B cell (primary cell): ENCODE results near the gene RELB.

Source experiments
- EZH2 ChIP-seq: IDR thresholded peaks from 2 replicates; pipeline ENCODE4 v1.6.1; 2012; ENCODE audit warnings: borderline replicate concordance, low read depth, mild to moderate bottlenecking, moderate library complexity, low read length; ENCODE audit not compliant: insufficient read depth, poor library complexity, severe bottlenecking
- TF ChIP-seq, protein P1 (sequence below): fragments of 200-600 bp; IDR thresholded peaks from one replicate; pipeline ENCODE4 v1.8.0; 2022; ENCODE audit warnings: antibody characterized with exemption, mild to moderate bottlenecking

DNA sequence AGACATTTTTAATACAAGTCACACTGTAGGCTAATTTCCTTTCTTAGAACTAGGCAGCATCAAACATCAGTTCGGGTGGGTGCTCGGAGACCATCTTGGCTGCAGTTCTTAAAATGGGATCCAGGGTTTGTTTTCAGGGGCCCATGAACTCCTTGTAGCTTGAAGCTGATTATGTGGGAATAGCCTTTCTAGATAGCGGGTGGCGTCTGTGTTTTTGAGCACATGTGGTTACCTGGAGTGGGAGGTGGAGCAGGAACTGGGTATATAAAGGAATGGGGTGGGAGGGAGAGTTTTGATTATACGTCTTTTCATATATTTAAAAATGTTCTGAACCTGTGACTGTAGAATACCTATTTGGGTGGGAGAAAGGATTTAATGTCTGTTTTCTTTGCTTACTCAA, 33.1 kb upstream of the RELB start:
- TF ChIP-seq, protein P1, sequence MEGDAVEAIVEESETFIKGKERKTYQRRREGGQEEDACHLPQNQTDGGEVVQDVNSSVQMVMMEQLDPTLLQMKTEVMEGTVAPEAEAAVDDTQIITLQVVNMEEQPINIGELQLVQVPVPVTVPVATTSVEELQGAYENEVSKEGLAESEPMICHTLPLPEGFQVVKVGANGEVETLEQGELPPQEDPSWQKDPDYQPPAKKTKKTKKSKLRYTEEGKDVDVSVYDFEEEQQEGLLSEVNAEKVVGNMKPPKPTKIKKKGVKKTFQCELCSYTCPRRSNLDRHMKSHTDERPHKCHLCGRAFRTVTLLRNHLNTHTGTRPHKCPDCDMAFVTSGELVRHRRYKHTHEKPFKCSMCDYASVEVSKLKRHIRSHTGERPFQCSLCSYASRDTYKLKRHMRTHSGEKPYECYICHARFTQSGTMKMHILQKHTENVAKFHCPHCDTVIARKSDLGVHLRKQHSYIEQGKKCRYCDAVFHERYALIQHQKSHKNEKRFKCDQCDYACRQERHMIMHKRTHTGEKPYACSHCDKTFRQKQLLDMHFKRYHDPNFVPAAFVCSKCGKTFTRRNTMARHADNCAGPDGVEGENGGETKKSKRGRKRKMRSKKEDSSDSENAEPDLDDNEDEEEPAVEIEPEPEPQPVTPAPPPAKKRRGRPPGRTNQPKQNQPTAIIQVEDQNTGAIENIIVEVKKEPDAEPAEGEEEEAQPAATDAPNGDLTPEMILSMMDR, result no peak
- TF ChIP-seq EZH2, result no peak
